Smooth muscle cell (in vitro differentiated cells): ENCODE results near the gene FBXO3. TPM values are rescaled to one million over a fixed set of nuclear protein-coding genes. Genes with fewer than 3 reads are reported as not detected.

Experiments used
- DNase-seq: peaks from one replicate; lab custom pipeline; 2025; ENCODE audit not compliant: unreplicated experiment; lab: John Stamatoyannopoulos, UW
- H2AFZ ChIP-seq: fragments of 200-600 bp; sonication (generic); 2 replicates; pipeline ENCODE4 v1.6.0; 2016; ENCODE audit warnings: antibody characterized with exemption, low read depth, mild to moderate bottlenecking
- H3F3A ChIP-seq: fragments of 200-600 bp; sonication (generic); 2 replicates; pipeline ENCODE4 v1.6.0; 2017; ENCODE audit warnings: antibody characterized with exemption, low read depth
- H3K27ac ChIP-seq: fragments of 200-600 bp; sonication (generic); 2 replicates; pipeline ENCODE4 v1.5.1; 2016; ENCODE audit warnings: low read depth, mild to moderate bottlenecking
- H3K27me3 ChIP-seq: fragments of 200-600 bp; sonication (generic); 2 replicates; pipeline ENCODE4 v1.6.1; 2016; ENCODE audit warnings: low read depth, mild to moderate bottlenecking
- H3K36me3 ChIP-seq: fragments of 200-600 bp; sonication (generic); 2 replicates; pipeline ENCODE4 v1.5.1; 2016; ENCODE audit warnings: low read depth
- H3K4me1 ChIP-seq: fragments of 200-600 bp; sonication (generic); 2 replicates; pipeline ENCODE4 v1.5.1; 2016; ENCODE audit warnings: low read depth
- H3K4me2 ChIP-seq: fragments of 200-600 bp; sonication (generic); 2 replicates; pipeline ENCODE4 v1.6.0; 2016; ENCODE audit warnings: mild to moderate bottlenecking
- H3K4me3 ChIP-seq: fragments of 200-600 bp; sonication (generic); 2 replicates; pipeline ENCODE4 v1.5.1; 2016; ENCODE audit warnings: mild to moderate bottlenecking
- H3K79me2 ChIP-seq: fragments of 200-600 bp; sonication (generic); 2 replicates; pipeline ENCODE4 v1.6.0; 2016; ENCODE audit warnings: low read depth, mild to moderate bottlenecking
- H3K9ac ChIP-seq: fragments of 200-600 bp; sonication (generic); 2 replicates; pipeline ENCODE4 v1.6.0; 2016; ENCODE audit warnings: low read depth
- H3K9me3 ChIP-seq: fragments of 200-600 bp; sonication (generic); replicated peaks from 2 replicates; pipeline ENCODE4 v1.5.1; 2016; ENCODE audit warnings: low read depth
- H4K20me1 ChIP-seq: fragments of 200-600 bp; sonication (generic); 2 replicates; pipeline ENCODE4 v1.6.0; 2016; ENCODE audit warnings: low read depth
- CTCF ChIP-seq: fragments of 200-600 bp; sonication (generic); IDR thresholded peaks from 2 replicates; pipeline ENCODE4 v1.5.1; 2017; ENCODE audit warnings: borderline replicate concordance, mild to moderate bottlenecking, antibody characterized with exemption; ENCODE audit not compliant: insufficient read depth, poor library complexity, severe bottlenecking
- WGBS: methylation state at CpG from one replicate; pipeline ENCODE4 v1.1.7; 2016; ENCODE audit warnings: low lambda C conversion rate; 5-methylcytosine and 5-hydroxymethylcytosine counted together
- polyA plus RNA-seq: library from polyadenylated mRNA; unstranded; fragments of >200 nt; fragmentation: Nextera tagmentation; extraction: Ambion mirVana; gene quantifications from 2 replicates; pipeline ENCODE4 v1.2.1, GENCODE V29; 2016
- total RNA-seq: library from RNA; depleted of rRNA; stranded (reverse); fragments of >200 nt; gene quantifications from 2 replicates; pipeline ENCODE4 v1.2.3, GENCODE V29; 2014

Gene FBXO3
- total and polyA plus RNA-seq, 2 experiments from 2014 or later, result 28.8 to 63.6 TPM

- H3K9me3 ChIP-seq, result no peaks in the 10 kb centered on the region
- no peak overlapping the region for H3K4me3 ChIP-seq
- H4K20me1 ChIP-seq, result peaks cover 40% of the 10 kb centered on the region
- peaks cover 50% of the 10 kb centered on the region for H3K79me2 ChIP-seq
- DNase-seq, result no peak
- WGBS, result 4% methylated on average over 1 of the region's 1 CpG
- no peaks in the 10 kb centered on the region for H3K27me3 ChIP-seq
- H2AFZ ChIP-seq, result no peak overlapping the region
- peak overlapping the region; percentile 65 for H3K9ac ChIP-seq
- TF ChIP-seq CTCF, result no peak
- peaks cover 36% of the 10 kb centered on the region for H3F3A ChIP-seq
- peaks cover 4% of the 10 kb centered on the region for H3K36me3 ChIP-seq
- peak overlapping the region; percentile 98 for H3K27ac ChIP-seq
- H3K4me2 ChIP-seq, result peak overlapping the region; percentile 18
- peaks cover 21% of the 10 kb centered on the region for H3K4me1 ChIP-seq
Measured at GRCh38 chr11:33721426-33721825, 52.9 kb downstream of the FBXO3 start.

GRCh38 chr11:33719587-33719986, 54.7 kb downstream of the FBXO3 start:
- H3F3A ChIP-seq, result peaks cover 31% of the 10 kb centered on the region
- peaks cover 31% of the 10 kb centered on the region for H3K79me2 ChIP-seq
- no peak for DNase-seq
- 74% methylated on average over 5 of the region's 5 CpGs for WGBS
- H3K9me3 ChIP-seq, result no peaks in the 10 kb centered on the region
- peaks cover 17% of the 10 kb centered on the region for H3K4me1 ChIP-seq
- H3K27me3 ChIP-seq, result no peaks in the 10 kb centered on the region
- peak overlapping the region; percentile 98 for H3K27ac ChIP-seq
- H4K20me1 ChIP-seq, result peaks cover 38% of the 10 kb centered on the region
- H3K36me3 ChIP-seq, result peaks cover 11% of the 10 kb centered on the region
- H3K9ac ChIP-seq, result no peak overlapping the region
- H2AFZ ChIP-seq, result no peak overlapping the region
- H3K4me3 ChIP-seq, result no peak overlapping the region
- H3K4me2 ChIP-seq, result peak overlapping the region; percentile 16
- TF ChIP-seq CTCF, result no peak

GRCh38 chr11:33718440-33718839, 55.9 kb downstream of the FBXO3 start:
- 94% methylated on average over 2 of the region's 2 CpGs for WGBS
- H3K4me2 ChIP-seq, result no peak overlapping the region
- no peak for DNase-seq
- H4K20me1 ChIP-seq, result peaks cover 45% of the 10 kb centered on the region
- no peak overlapping the region for H2AFZ ChIP-seq
- no peaks in the 10 kb centered on the region for H3K27me3 ChIP-seq
- H3K4me3 ChIP-seq, result no peak overlapping the region
- peaks cover 17% of the 10 kb centered on the region for H3K36me3 ChIP-seq
- no peaks in the 10 kb centered on the region for H3K9me3 ChIP-seq
- H3K9ac ChIP-seq, result no peak overlapping the region
- H3K79me2 ChIP-seq, result peaks cover 20% of the 10 kb centered on the region
- peaks cover 6% of the 10 kb centered on the region for H3K4me1 ChIP-seq
- H3F3A ChIP-seq, result peaks cover 24% of the 10 kb centered on the region
- no peak for TF ChIP-seq CTCF
- peak overlapping the region; percentile 98 for H3K27ac ChIP-seq

- Histone ChIP-seq H3K27me3 (no peaks in the 10 kb centered on the region), H2AFZ (no peak overlapping the region), H3K79me2 (peaks cover 19% of the 10 kb centered on the region), H3K9ac (no peak overlapping the region), H3K27ac (no peak overlapping the region), H3K4me3 (no peak overlapping the region), H3K9me3 (no peaks in the 10 kb centered on the region), H3K4me1 (no peaks in the 10 kb centered on the region), H3K4me2 (no peak overlapping the region), H3F3A (peaks cover 7% of the 10 kb centered on the region), H4K20me1 (peaks cover 47% of the 10 kb centered on the region), H3K36me3 (peaks cover 24% of the 10 kb centered on the region)
- no peak for DNase-seq
- peak; percentile 19 for TF ChIP-seq CTCF
- 86% methylated on average over 2 of the region's 2 CpGs for WGBS
Measured at GRCh38 chr11:33716243-33716642, 58.1 kb downstream of the FBXO3 start.
